ENCODE data around the gene KLRF2. TPM values are rescaled to one million over a fixed set of nuclear protein-coding genes. Genes with fewer than 3 reads are reported as not detected.

KLRF2 gene
- total RNA-seq, 6 experiments from 2014 or later, result not detected

GRCh38 chr12:9883175-9883574, 1.9 kb downstream of the KLRF2 start:
- Mint-ChIP-seq H3K4me3 (no peak overlapping the region), H3K9me3 (no peaks in the 10 kb centered on the region), H3K36me3 (ENCODE audit: low read depth) (no peaks in the 10 kb centered on the region), H3K27ac (no peak overlapping the region), H3K4me1 (ENCODE audit: low read depth) (no peaks in the 10 kb centered on the region), H3K27me3 (ENCODE audit: insufficient read depth) (peaks cover 6% of the 10 kb centered on the region)
- TF ChIP-seq CTCF (IDR thresholded peaks at IDR 0.05), result no peak
- no peak for DNase-seq

- Mint-ChIP-seq H3K36me3 (ENCODE audit: low read depth) (no peaks in the 10 kb centered on the region), H3K27me3 (ENCODE audit: insufficient read depth) (peaks cover 2% of the 10 kb centered on the region; the same call in 1 of the 2 replicates), H3K27ac (no peak overlapping the region), H3K4me1 (ENCODE audit: low read depth) (no peaks in the 10 kb centered on the region), H3K9me3 (no peaks in the 10 kb centered on the region), H3K4me3 (no peak overlapping the region)
- DNase-seq, result no peak
- TF ChIP-seq CTCF (IDR thresholded peaks at IDR 0.05), result no peak
Measured at GRCh38 chr12:9888665-9889273, 7.5 kb downstream of the KLRF2 start.

- Mint-ChIP-seq H3K4me3 (no peak overlapping the region), H3K9me3 (no peaks in the 10 kb centered on the region), H3K27me3 (ENCODE audit: insufficient read depth) (peaks cover 9% of the 10 kb centered on the region; the same call in 1 of the 2 replicates), H3K27ac (no peak overlapping the region), H3K4me1 (ENCODE audit: low read depth) (no peaks in the 10 kb centered on the region; the same call in 1 of the 2 replicates), H3K36me3 (ENCODE audit: low read depth) (no peaks in the 10 kb centered on the region)
- no peak for TF ChIP-seq CTCF (IDR thresholded peaks at IDR 0.05)
- no peak for DNase-seq
Measured at GRCh38 chr12:9895215-9895971, 14.1 kb downstream of the KLRF2 start.

- peaks cover 2% of the 10 kb centered on the region for H3K9me3 Mint-ChIP-seq
- H3K4me1 Mint-ChIP-seq (ENCODE audit: low read depth), result no peaks in the 10 kb centered on the region; the same call in 1 of the 2 replicates
- peaks cover under 1% of the 10 kb centered on the region; the same call in 1 of the 2 replicates for H3K36me3 Mint-ChIP-seq (ENCODE audit: low read depth)
- H3K27me3 Mint-ChIP-seq (ENCODE audit: insufficient read depth), result peaks cover 12% of the 10 kb centered on the region; the same call in 1 of the 2 replicates
- no peak overlapping the region for H3K4me3 Mint-ChIP-seq
- TF ChIP-seq CTCF (IDR thresholded peaks at IDR 0.05), result no peak
- DNase-seq, result no peak
- H3K27ac Mint-ChIP-seq, result no peak overlapping the region
Measured at GRCh38 chr12:9897535-9897934, 16.2 kb downstream of the KLRF2 start.

GRCh38 chr12:9899209-9899608, 17.9 kb downstream of the KLRF2 start:
- DNase-seq, result no peak
- Mint-ChIP-seq H3K36me3 (ENCODE audit: low read depth) (peaks cover 7% of the 10 kb centered on the region; the same call in 1 of the 2 replicates), H3K4me3 (no peak overlapping the region), H3K9me3 (peaks cover 11% of the 10 kb centered on the region), H3K27me3 (ENCODE audit: insufficient read depth) (peaks cover 12% of the 10 kb centered on the region; the same call in 1 of the 2 replicates), H3K27ac (no peak overlapping the region), H3K4me1 (ENCODE audit: low read depth) (no peaks in the 10 kb centered on the region; the same call in 1 of the 2 replicates)
- no peak for TF ChIP-seq CTCF (IDR thresholded peaks at IDR 0.05)
